Measurements from ENCODE around the gene ZNF888. TPM values are rescaled to one million over a fixed set of nuclear protein-coding genes. Genes with fewer than 3 reads are reported as not detected.
A peak's percentile ranks its signal among the peaks of the same experiment; 100 is the strongest.

ZNF888 gene
- total and polyA plus RNA-seq, 2 experiments from 2014 or later: 2.3 to 8.3 TPM

- H3K9me3 Mint-ChIP-seq: no peaks in the 10 kb centered on the region; the same call in 1 of the 3 replicates
- peaks cover 17% of the 10 kb centered on the region for H3K4me1 Mint-ChIP-seq
- peaks cover 6% of the 10 kb centered on the region for H3K27me3 Mint-ChIP-seq (ENCODE audit: insufficient read depth, low read depth, poor library complexity)
- H3K9me2 ChIP-seq (ENCODE audit: insufficient read depth): no peaks in the 10 kb centered on the region
- H3K4me3 ChIP-seq: no peak overlapping the region
- no peaks in the 10 kb centered on the region for H3K27me3 ChIP-seq (ENCODE audit: insufficient read depth)
- H3K36me3 ChIP-seq (ENCODE audit: insufficient read depth): 0 out of 2 replicates have a peak, but pooled peaks cover 5% of the 10 kb centered on the region
- ATAC-seq (no peak), DNase-seq (ENCODE audit: low spot score) (no peak)
- H3K36me3 Mint-ChIP-seq (ENCODE audit: low read depth): peaks cover 23% of the 10 kb centered on the region; the same call in 2 of the 3 replicates
- H3K4me1 ChIP-seq (ENCODE audit: insufficient read depth): peaks cover 11% of the 10 kb centered on the region
- H2AFZ ChIP-seq: no peak overlapping the region
- H3K79me2 ChIP-seq (replicated peaks; ENCODE audit: insufficient read depth): peaks cover 48% of the 10 kb centered on the region
- peaks cover 6% of the 10 kb centered on the region for H3F3A ChIP-seq (replicated peaks; ENCODE audit: low read depth)
- peaks cover 12% of the 10 kb centered on the region for H4K20me1 ChIP-seq (replicated peaks; ENCODE audit: insufficient read depth)
- H3K4me2 ChIP-seq: no peak overlapping the region
- H3K4me3 Mint-ChIP-seq: peak overlapping the region; percentile 0; the same call in 1 of the 3 replicates
- no peak overlapping the region for H3K27ac Mint-ChIP-seq
- H3K27ac ChIP-seq (ENCODE audit: low read depth): no peak overlapping the region
- TF ChIP-seq ZNF462 (CRISPR knock-in tag; IDR thresholded peaks at IDR 0.05) (no peak), CTCF (conservative IDR thresholded peaks at IDR 0.05; ENCODE audit: low read depth in 2 of 2) (no peak), NANOG (IDR thresholded peaks at IDR 0.05; ENCODE audit: borderline replicate concordance) (no peak), EZH2phosphoT487 (IDR thresholded peaks at IDR 0.05; ENCODE audit: unreplicated experiment) (no peak), EZH2 (IDR thresholded peaks at IDR 0.05; ENCODE audit: low read depth, unreplicated experiment) (no peak), ETS1 (IDR thresholded peaks at IDR 0.05) (no peak), POLR2AphosphoS5 (IDR thresholded peaks at IDR 0.05; ENCODE audit: low read depth) (no peak), REST (IDR thresholded peaks at IDR 0.05; ENCODE audit: unreplicated experiment) (no peak), ZNF331 (CRISPR knock-in tag; IDR thresholded peaks at IDR 0.05; ENCODE audit: low read depth) (no peak), CREB1 (CRISPR knock-in tag; IDR thresholded peaks at IDR 0.05; ENCODE audit: low read depth) (no peak), STAT1 (IDR thresholded peaks at IDR 0.05; ENCODE audit: unreplicated experiment) (no peak), ZNF114 (CRISPR knock-in tag; IDR thresholded peaks at IDR 0.05) (no peak), JUNB (IDR thresholded peaks at IDR 0.05; ENCODE audit: unreplicated experiment) (no peak)
Measured at GRCh38 chr19:52938761-52939160, 15.5 kb upstream of the ZNF888 start.

Data from GM23338 (cell line).